ENCODE data around the gene SLC6A19. TPM values are rescaled to one million over a fixed set of nuclear protein-coding genes. Genes with fewer than 3 reads are reported as not detected.

Gene SLC6A19
- total RNA-seq, 1 experiment from 2014 or later: 0.29 TPM

- intact Hi-C loops (cut with micrococcal nuclease; ENCODE audit: unreplicated experiment): no loop called here
- POLR2A ChIA-PET: no interaction called here
- Mint-ChIP-seq H3K9me3 (ENCODE audit: unreplicated experiment) (no peaks in the 10 kb centered on the region), H3K27ac (ENCODE audit: unreplicated experiment) (no peak overlapping the region), H3K27me3 (ENCODE audit: insufficient read depth, unreplicated experiment) (no peaks in the 10 kb centered on the region), H3K36me3 (ENCODE audit: insufficient read depth, unreplicated experiment) (no peaks in the 10 kb centered on the region), H3K4me3 (ENCODE audit: unreplicated experiment) (no peak overlapping the region), H3K4me1 (ENCODE audit: low read depth, unreplicated experiment) (no peaks in the 10 kb centered on the region)
- H3K4me1 ChIP-seq: peaks cover 62% of the 10 kb centered on the region
- TF ChIP-seq CTCF (IDR thresholded peaks at IDR 0.05; ENCODE audit: insufficient read depth in 1 of 2, low read depth in 1 of 2, low read length in 1 of 2, severe bottlenecking in 1 of 2, unreplicated experiment in 1 of 2): no peak
- DNase-seq: no peak
- no peaks in the 10 kb centered on the region for H3K36me3 ChIP-seq (ENCODE audit: control insufficient read depth, insufficient read depth, low read length)
- H3K27me3 ChIP-seq (replicated peaks; ENCODE audit: control insufficient read depth, insufficient read depth, low read length): no peaks in the 10 kb centered on the region
- no peak overlapping the region for H3K4me3 ChIP-seq (ENCODE audit: low read depth, low read length)
- no peaks in the 10 kb centered on the region for H3K9me3 ChIP-seq
- CTCF ChIA-PET: no interaction called here
- BruUV-seq (replicated peaks): no TSS peak
These were observed 817 bp downstream of the SLC6A19 start for GRCh38 chr5:1202026-1202797.

GRCh38 chr5:1202798-1203185, 1.4 kb downstream of the SLC6A19 start:
- no peak overlapping the region for H3K4me3 Mint-ChIP-seq (ENCODE audit: unreplicated experiment)
- no peak overlapping the region for H3K4me3 ChIP-seq (ENCODE audit: low read depth, low read length)
- no peak overlapping the region for H3K27ac Mint-ChIP-seq (ENCODE audit: unreplicated experiment)
- no peaks in the 10 kb centered on the region for H3K9me3 ChIP-seq
- no peak for TF ChIP-seq CTCF (IDR thresholded peaks at IDR 0.05; ENCODE audit: insufficient read depth in 1 of 2, low read depth in 1 of 2, low read length in 1 of 2, severe bottlenecking in 1 of 2, unreplicated experiment in 1 of 2)
- DNase-seq: no peak
- H3K36me3 Mint-ChIP-seq (ENCODE audit: insufficient read depth, unreplicated experiment): no peaks in the 10 kb centered on the region
- ChIA-PET CTCF (no interaction called here), POLR2A (no interaction called here)
- no peaks in the 10 kb centered on the region for H3K9me3 Mint-ChIP-seq (ENCODE audit: unreplicated experiment)
- intact Hi-C loops (cut with micrococcal nuclease; ENCODE audit: unreplicated experiment): no loop called here
- BruUV-seq (replicated peaks): no TSS peak
- peaks cover 62% of the 10 kb centered on the region for H3K4me1 ChIP-seq
- no peaks in the 10 kb centered on the region for H3K27me3 Mint-ChIP-seq (ENCODE audit: insufficient read depth, unreplicated experiment)
- H3K27me3 ChIP-seq (replicated peaks; ENCODE audit: control insufficient read depth, insufficient read depth, low read length): no peaks in the 10 kb centered on the region
- no peaks in the 10 kb centered on the region for H3K4me1 Mint-ChIP-seq (ENCODE audit: low read depth, unreplicated experiment)
- H3K36me3 ChIP-seq (ENCODE audit: control insufficient read depth, insufficient read depth, low read length): no peaks in the 10 kb centered on the region

GRCh38 chr5:1203311-1203967, 2.0 kb downstream of the SLC6A19 start:
- POLR2A ChIA-PET: no interaction called here
- DNase-seq: no peak
- CTCF ChIA-PET: no interaction called here
- BruUV-seq (replicated peaks): no TSS peak
- H3K27me3 ChIP-seq (replicated peaks; ENCODE audit: control insufficient read depth, insufficient read depth, low read length): no peaks in the 10 kb centered on the region
- no peaks in the 10 kb centered on the region for H3K27me3 Mint-ChIP-seq (ENCODE audit: insufficient read depth, unreplicated experiment)
- H3K27ac Mint-ChIP-seq (ENCODE audit: unreplicated experiment): no peak overlapping the region
- intact Hi-C loops (cut with micrococcal nuclease; ENCODE audit: unreplicated experiment): no loop called here
- no peak for TF ChIP-seq CTCF (IDR thresholded peaks at IDR 0.05; ENCODE audit: insufficient read depth in 1 of 2, low read depth in 1 of 2, low read length in 1 of 2, severe bottlenecking in 1 of 2, unreplicated experiment in 1 of 2)
- H3K36me3 ChIP-seq (ENCODE audit: control insufficient read depth, insufficient read depth, low read length): no peaks in the 10 kb centered on the region
- H3K9me3 ChIP-seq: no peaks in the 10 kb centered on the region
- no peaks in the 10 kb centered on the region for H3K9me3 Mint-ChIP-seq (ENCODE audit: unreplicated experiment)
- no peaks in the 10 kb centered on the region for H3K36me3 Mint-ChIP-seq (ENCODE audit: insufficient read depth, unreplicated experiment)
- peaks cover 57% of the 10 kb centered on the region for H3K4me1 ChIP-seq
- H3K4me3 Mint-ChIP-seq (ENCODE audit: unreplicated experiment): no peak overlapping the region
- H3K4me1 Mint-ChIP-seq (ENCODE audit: low read depth, unreplicated experiment): no peaks in the 10 kb centered on the region
- no peak overlapping the region for H3K4me3 ChIP-seq (ENCODE audit: low read depth, low read length)

Data from Caco-2 (cell line).